Measurements from ENCODE around the gene AP3S1.
A peak's percentile ranks its signal among the peaks of the same experiment; 100 is the strongest.

The AP3S1 gene

DNA sequence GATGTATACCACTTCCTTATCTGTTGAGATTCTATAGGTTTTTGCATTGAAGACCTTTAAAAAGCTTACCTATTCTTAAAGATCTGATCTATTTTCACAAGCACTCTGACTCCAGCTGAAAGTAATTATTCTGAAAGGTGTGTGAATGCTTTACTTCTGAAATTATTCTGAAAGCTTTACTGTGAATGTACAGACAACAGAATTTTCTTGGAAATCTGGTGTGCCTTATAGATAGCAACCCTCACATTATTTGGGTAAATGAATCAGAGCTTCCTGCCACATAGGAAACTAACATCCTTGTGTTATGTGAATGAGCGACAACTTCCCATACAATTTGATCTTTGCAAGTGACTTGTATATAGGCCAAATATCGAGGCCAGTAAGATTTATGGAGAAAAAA lies 31.8 kb upstream of the AP3S1 start:
- Histone ChIP-seq H3K4me3 (ENCODE audit: low read length) (no peak overlapping the region), H3K27ac (ENCODE audit: low read length) (no peak overlapping the region), H3K9me3 (ENCODE audit: control insufficient read depth, insufficient read depth, low read length) (no peaks in the 10 kb centered on the region), H3K27me3 (ENCODE audit: control insufficient read depth, insufficient read depth, low read length) (peaks cover 3% of the 10 kb centered on the region), H3K4me1 (ENCODE audit: control insufficient read depth, insufficient read depth, low read length) (no peaks in the 10 kb centered on the region), H3K36me3 (ENCODE audit: control insufficient read depth, insufficient read depth, low read length) (0 out of 2 replicates have a peak, but pooled peaks cover 2% of the 10 kb centered on the region)
- no CpG with 5 or more reads among the region's 2 CpGs for WGBS (ENCODE audit: insufficient coverage, insufficient read length)
- no peak for DNase-seq (ENCODE audit: low read depth, low spot score)

DNA sequence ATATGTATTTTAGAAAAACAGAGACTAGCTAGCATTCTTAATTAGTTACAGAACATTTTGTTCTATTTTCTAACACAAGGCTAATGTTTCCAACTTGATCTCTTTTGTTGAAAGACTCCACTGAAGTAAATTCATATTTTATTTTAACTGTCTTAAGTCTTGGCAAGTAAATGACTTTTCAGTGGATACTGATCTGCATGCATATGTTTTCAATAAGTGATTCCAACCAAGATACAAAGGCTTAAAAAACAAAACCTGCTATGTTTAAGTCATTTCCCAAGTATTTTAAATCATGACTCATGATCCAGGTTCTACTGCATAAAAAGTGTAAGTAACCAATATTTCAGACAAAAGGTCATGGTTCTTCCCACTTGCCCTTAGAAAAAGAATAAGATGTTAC lies 31.0 kb upstream of the AP3S1 start:
- Histone ChIP-seq H3K27me3 (ENCODE audit: control insufficient read depth, insufficient read depth, low read length) (peaks cover 10% of the 10 kb centered on the region), H3K27ac (ENCODE audit: low read length) (no peak overlapping the region), H3K4me3 (ENCODE audit: low read length) (no peak overlapping the region), H3K4me1 (ENCODE audit: control insufficient read depth, insufficient read depth, low read length) (no peaks in the 10 kb centered on the region), H3K36me3 (ENCODE audit: control insufficient read depth, insufficient read depth, low read length) (peaks cover 2% of the 10 kb centered on the region; the same call in 1 of the 2 replicates), H3K9me3 (ENCODE audit: control insufficient read depth, insufficient read depth, low read length) (no peaks in the 10 kb centered on the region)
- no peak for DNase-seq (ENCODE audit: low read depth, low spot score)

DNA sequence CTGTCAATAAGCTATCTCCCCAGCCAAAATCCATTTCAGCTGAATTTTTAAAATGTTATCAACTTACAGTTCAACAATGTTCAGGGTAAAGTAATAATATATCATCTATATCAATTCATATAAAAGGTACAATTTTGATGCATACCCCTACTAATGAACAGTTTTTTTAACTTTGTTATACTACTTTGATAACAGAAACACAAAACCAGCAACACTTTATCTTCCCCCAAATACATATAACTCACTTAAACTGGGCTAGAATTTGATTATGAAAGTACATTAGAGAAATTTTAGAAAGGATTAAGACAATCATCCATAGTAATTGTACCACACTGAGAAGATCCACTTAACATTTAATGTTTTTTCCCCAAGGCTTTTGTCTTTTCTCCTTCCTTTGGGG lies 30.3 kb upstream of the AP3S1 start:
- Histone ChIP-seq H3K4me1 (ENCODE audit: control insufficient read depth, insufficient read depth, low read length) (no peaks in the 10 kb centered on the region), H3K27ac (ENCODE audit: low read length) (no peak overlapping the region), H3K27me3 (ENCODE audit: control insufficient read depth, insufficient read depth, low read length) (peaks cover 10% of the 10 kb centered on the region), H3K4me3 (ENCODE audit: low read length) (no peak overlapping the region), H3K9me3 (ENCODE audit: control insufficient read depth, insufficient read depth, low read length) (no peaks in the 10 kb centered on the region), H3K36me3 (ENCODE audit: control insufficient read depth, insufficient read depth, low read length) (peaks cover 2% of the 10 kb centered on the region; the same call in 1 of the 2 replicates)
- DNase-seq (ENCODE audit: low read depth, low spot score), result no peak

DNA sequence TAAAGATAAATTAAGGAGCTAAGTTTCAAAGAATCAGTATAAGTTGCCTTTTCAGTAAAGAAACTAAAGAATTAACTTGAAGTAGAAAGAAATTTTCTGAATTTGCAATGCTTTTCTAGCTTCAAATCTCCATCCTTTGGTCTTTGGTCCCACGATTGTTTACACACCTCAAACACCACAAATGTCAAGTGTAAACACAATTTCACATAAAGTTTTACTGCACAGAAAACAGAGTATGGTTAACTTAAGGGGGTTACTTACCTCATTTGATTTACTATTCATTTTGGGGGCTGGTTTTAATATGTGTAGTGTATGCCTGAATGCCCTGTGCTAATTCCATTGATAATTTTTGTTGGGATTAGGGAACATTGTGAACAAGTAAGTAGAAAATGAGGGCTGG lies 29.4 kb upstream of the AP3S1 start:
- Histone ChIP-seq H3K9me3 (ENCODE audit: control insufficient read depth, insufficient read depth, low read length) (no peaks in the 10 kb centered on the region), H3K27ac (ENCODE audit: low read length) (no peak overlapping the region), H3K36me3 (ENCODE audit: control insufficient read depth, insufficient read depth, low read length) (peaks cover 2% of the 10 kb centered on the region; the same call in 1 of the 2 replicates), H3K4me3 (ENCODE audit: low read length) (no peak overlapping the region), H3K27me3 (ENCODE audit: control insufficient read depth, insufficient read depth, low read length) (peaks cover 10% of the 10 kb centered on the region), H3K4me1 (ENCODE audit: control insufficient read depth, insufficient read depth, low read length) (no peaks in the 10 kb centered on the region)
- no CpG with 5 or more reads among the region's 1 CpG for WGBS (ENCODE audit: insufficient coverage, insufficient read length)
- no peak for DNase-seq (ENCODE audit: low read depth, low spot score)

DNA sequence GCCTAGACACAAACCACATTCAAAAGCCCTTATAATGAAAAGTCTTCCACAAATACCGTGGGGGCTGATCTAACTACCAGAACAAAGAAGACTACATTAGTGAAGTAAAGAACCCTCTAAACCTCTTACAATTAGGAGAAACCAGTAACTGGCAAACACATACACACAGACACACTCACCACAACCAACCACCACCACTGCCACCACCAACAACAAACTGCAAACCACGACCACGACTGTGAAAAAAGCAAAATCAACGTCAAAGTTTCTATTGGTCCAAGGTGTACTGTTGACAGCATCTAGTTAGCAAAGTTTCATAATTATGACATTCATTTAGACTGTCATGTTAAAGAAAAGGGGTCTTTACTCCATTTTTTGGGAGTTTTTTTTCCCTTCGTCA lies 28.0 kb upstream of the AP3S1 start:
- no peak for DNase-seq (ENCODE audit: low read depth, low spot score)
- Histone ChIP-seq H3K36me3 (ENCODE audit: control insufficient read depth, insufficient read depth, low read length) (peaks cover 2% of the 10 kb centered on the region; the same call in 1 of the 2 replicates), H3K9me3 (ENCODE audit: control insufficient read depth, insufficient read depth, low read length) (no peaks in the 10 kb centered on the region), H3K27ac (ENCODE audit: low read length) (no peak overlapping the region), H3K27me3 (ENCODE audit: control insufficient read depth, insufficient read depth, low read length) (peaks cover 10% of the 10 kb centered on the region), H3K4me3 (ENCODE audit: low read length) (no peak overlapping the region), H3K4me1 (ENCODE audit: control insufficient read depth, insufficient read depth, low read length) (no peaks in the 10 kb centered on the region; the same call in 1 of the 2 replicates)
- WGBS (ENCODE audit: insufficient coverage, insufficient read length), result no CpG with 5 or more reads among the region's 5 CpGs

DNA sequence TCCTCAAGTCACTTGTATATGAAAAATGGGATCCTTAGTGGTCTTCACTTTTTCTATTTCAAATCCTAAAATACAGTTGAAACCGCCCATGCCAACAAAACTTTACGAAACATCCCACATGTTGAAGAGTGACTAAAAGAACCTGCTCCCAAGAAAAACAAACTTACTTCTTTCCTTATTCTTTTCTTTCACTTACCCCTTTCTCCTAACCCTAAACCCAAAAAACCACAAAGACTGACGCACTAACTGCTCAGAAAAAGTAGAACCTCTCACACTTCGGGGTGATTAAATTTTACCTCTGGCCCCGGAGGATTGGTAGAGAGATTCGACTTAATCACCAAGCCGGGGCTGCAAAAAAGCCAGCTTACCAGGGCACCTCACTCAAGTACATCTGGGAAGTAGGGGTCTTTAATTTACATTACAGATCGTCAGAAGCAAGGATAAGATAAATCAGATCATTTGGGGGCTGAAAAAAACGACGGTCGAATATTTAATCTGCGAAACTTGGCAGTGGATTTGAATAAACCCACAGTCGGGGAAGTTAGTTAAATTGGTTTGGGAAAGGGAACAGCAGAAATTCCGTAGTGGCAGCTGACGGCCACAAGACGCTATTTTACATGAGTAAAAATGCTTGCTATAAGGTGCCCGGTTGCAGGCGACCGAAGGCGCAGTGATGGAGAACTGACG lies 26.6 kb upstream of the AP3S1 start:
- Histone ChIP-seq H3K36me3 (ENCODE audit: control insufficient read depth, insufficient read depth, low read length) (peaks cover 2% of the 10 kb centered on the region; the same call in 1 of the 2 replicates), H3K27me3 (ENCODE audit: control insufficient read depth, insufficient read depth, low read length) (peaks cover 10% of the 10 kb centered on the region), H3K9me3 (ENCODE audit: control insufficient read depth, insufficient read depth, low read length) (no peaks in the 10 kb centered on the region), H3K27ac (ENCODE audit: low read length) (no peak overlapping the region), H3K4me3 (ENCODE audit: low read length) (peak overlapping the region; percentile 61), H3K4me1 (ENCODE audit: control insufficient read depth, insufficient read depth, low read length) (peaks cover 1% of the 10 kb centered on the region)
- WGBS (ENCODE audit: insufficient coverage, insufficient read length), result 100% methylated on average over 1 of the region's 21 CpGs
- no peak for DNase-seq (ENCODE audit: low read depth, low spot score)

DNA sequence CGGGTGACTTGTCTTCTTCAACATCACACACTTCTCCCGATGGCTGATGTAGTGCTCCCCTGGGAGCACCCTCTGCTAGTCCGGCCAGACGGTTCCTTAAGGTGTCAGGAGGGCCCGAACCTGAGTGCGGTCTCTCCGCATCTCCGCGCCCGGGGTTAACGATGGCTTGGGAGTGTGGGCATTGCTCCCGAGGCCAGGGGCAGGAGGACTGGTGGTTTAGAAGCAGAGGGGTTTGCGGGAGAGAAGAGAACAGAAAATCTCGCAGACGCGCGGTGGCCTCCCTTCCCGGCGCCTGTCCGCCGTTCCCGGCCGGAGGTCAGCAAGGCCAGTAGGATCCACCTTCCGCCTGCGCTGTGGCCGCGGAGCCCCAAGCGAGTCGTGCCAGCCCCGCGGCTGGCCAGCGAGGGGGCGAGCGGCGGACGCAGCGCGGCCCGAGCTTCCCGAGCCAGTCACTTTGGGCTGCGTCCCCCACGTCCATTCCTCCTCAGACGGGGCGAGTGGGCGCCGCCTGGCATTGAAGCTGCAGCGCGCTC lies 26.0 kb upstream of the AP3S1 start:
- no peak for DNase-seq (ENCODE audit: low read depth, low spot score)
- Histone ChIP-seq H3K27ac (ENCODE audit: low read length) (no peak overlapping the region), H3K9me3 (ENCODE audit: control insufficient read depth, insufficient read depth, low read length) (no peaks in the 10 kb centered on the region), H3K4me1 (ENCODE audit: control insufficient read depth, insufficient read depth, low read length) (peaks cover 1% of the 10 kb centered on the region), H3K4me3 (ENCODE audit: low read length) (peak overlapping the region; percentile 61), H3K27me3 (ENCODE audit: control insufficient read depth, insufficient read depth, low read length) (peaks cover 10% of the 10 kb centered on the region), H3K36me3 (ENCODE audit: control insufficient read depth, insufficient read depth, low read length) (peaks cover 2% of the 10 kb centered on the region; the same call in 1 of the 2 replicates)
- no CpG with 5 or more reads among the region's 48 CpGs for WGBS (ENCODE audit: insufficient coverage, insufficient read length)

DNA sequence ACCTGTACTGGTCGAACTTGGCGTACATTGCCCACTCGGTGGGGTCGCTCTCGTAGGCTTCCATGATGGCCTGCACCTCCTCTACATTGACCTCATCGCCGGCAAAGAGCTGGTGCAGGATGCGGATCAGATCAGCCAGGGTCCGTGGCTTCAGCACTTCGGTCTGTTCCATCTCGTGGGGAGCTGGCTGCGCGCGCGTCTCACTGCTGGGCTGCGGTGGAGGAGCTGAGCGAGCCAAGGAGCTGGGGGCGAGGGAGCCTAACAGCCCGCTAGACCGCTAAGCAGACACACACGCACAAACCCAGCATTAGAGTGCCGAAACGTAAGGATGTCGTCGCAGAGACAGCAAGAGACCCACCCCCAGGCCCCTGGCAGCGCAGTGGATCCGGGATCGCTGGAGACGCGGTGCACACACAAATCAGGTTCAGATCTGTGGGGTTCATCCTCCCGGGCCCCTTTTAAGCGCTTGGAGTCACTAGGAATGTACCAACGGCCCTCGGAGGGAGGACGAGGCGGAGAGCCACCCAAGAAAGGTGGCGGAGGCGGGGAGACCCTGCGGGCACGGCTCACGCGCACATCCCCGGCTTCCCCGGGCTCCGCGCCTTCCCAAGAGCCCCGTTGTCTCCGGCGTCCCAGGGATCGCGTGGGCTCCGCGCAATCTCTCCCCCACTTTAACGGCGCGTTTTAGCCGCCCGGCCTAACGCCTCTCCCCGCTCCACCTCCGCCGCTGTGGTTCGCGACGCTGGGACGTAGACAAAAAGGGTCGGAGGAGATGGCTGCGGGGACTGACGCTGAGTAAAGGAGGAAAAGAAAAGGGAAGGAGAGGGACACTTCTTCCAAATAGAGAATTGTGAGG lies 25.3 kb upstream of the AP3S1 start, which contains the start of gene CDO1:
TSS of gene CDO1 (minus strand) at position 434 of the 856 bp plus-strand sequence. CDS start at position 172, 262 bp downstream.
- H3K36me3 ChIP-seq (ENCODE audit: control insufficient read depth, insufficient read depth, low read length), result no peaks in the 10 kb centered on the region; the same call in 1 of the 2 replicates
- peaks cover 10% of the 10 kb centered on the region for H3K27me3 ChIP-seq (ENCODE audit: control insufficient read depth, insufficient read depth, low read length)
- DNase-seq (ENCODE audit: low read depth, low spot score), result no peak
- peak within 1 kb of the TSS; percentile 61 for H3K4me3 ChIP-seq (ENCODE audit: low read length)
- no CpG with 5 or more reads among the region's 69 CpGs for WGBS (ENCODE audit: insufficient coverage, insufficient read length)
- no peak within 1 kb of the TSS for H3K27ac ChIP-seq (ENCODE audit: low read length)
- H3K4me1 ChIP-seq (ENCODE audit: control insufficient read depth, insufficient read depth, low read length), result peaks cover 1% of the 10 kb centered on the region
- no peaks in the 10 kb centered on the region for H3K9me3 ChIP-seq (ENCODE audit: control insufficient read depth, insufficient read depth, low read length)

DNA sequence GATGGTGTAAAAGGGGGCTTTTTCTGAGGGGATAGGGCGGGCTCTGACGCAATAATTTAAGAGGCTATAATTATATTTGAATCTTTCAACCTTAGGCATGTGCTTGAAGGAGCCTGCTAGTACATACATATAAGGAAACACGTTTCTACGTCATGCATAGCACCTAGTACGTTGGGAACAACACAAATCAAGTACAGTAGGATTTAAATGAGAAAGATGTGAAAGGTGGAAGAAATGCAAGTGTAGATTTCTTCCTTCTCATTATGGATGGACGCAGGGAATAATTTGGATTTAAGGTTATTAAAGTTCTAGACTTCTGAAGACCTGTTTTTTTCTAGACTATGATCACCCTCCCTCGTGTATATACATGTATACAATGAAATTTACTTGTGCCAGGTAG lies 24.3 kb upstream of the AP3S1 start:
- peaks cover 10% of the 10 kb centered on the region for H3K27me3 ChIP-seq (ENCODE audit: control insufficient read depth, insufficient read depth, low read length)
- no CpG with 5 or more reads among the region's 7 CpGs for WGBS (ENCODE audit: insufficient coverage, insufficient read length)

DNA sequence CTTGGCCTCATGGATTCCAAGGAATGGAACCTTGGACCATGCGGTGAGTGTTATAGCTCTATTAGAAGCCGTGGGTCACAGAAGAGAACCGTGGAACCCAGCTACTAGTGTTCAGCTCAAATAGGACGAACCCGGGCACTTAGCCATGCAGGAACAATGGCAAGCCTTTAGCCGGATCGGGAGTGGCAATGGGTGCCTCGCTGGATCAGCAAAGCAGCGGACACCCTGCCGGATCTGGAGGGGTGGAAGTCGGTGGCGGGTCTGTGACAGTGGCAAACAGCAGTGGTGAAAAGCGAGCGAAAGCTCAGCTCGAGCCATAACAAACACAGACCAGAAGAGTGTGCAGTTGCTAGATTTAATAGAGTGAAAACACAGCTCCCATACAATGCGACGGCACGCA lies 22.9 kb upstream of the AP3S1 start:
- no peak for DNase-seq (ENCODE audit: low read depth, low spot score)
- Histone ChIP-seq H3K36me3 (ENCODE audit: control insufficient read depth, insufficient read depth, low read length) (no peaks in the 10 kb centered on the region; the same call in 1 of the 2 replicates), H3K9me3 (ENCODE audit: control insufficient read depth, insufficient read depth, low read length) (no peaks in the 10 kb centered on the region), H3K4me3 (ENCODE audit: low read length) (no peak overlapping the region), H3K4me1 (ENCODE audit: control insufficient read depth, insufficient read depth, low read length) (peaks cover 1% of the 10 kb centered on the region), H3K27ac (ENCODE audit: low read length) (no peak overlapping the region), H3K27me3 (ENCODE audit: control insufficient read depth, insufficient read depth, low read length) (peaks cover 10% of the 10 kb centered on the region)
- no CpG with 5 or more reads among the region's 18 CpGs for WGBS (ENCODE audit: insufficient coverage, insufficient read length)

More for the DNA sequence above, 24.3 kb upstream of the AP3S1 start:
- Histone ChIP-seq H3K4me1 (ENCODE audit: control insufficient read depth, insufficient read depth, low read length) (peaks cover 1% of the 10 kb centered on the region), H3K9me3 (ENCODE audit: control insufficient read depth, insufficient read depth, low read length) (no peaks in the 10 kb centered on the region), H3K36me3 (ENCODE audit: control insufficient read depth, insufficient read depth, low read length) (no peaks in the 10 kb centered on the region; the same call in 1 of the 2 replicates), H3K27ac (ENCODE audit: low read length) (no peak overlapping the region), H3K4me3 (ENCODE audit: low read length) (no peak overlapping the region)
- no peak for DNase-seq (ENCODE audit: low read depth, low spot score)
